GM18511 (cell line): ENCODE data around the gene AATK.

ENCODE experiments used
- ATAC-seq: cut with Tn5 transposase; IDR thresholded peaks from one replicate; pipeline ENCODE4 v1.9.1; 2021; ENCODE audit warnings: mild to moderate bottlenecking, moderate library complexity; ENCODE audit not compliant: unreplicated experiment

AATK gene

GRCh38 chr17:81097134-81097942 lies 68.7 kb downstream of the AATK start:
- no peak for ATAC-seq

- ATAC-seq = no peak
These were observed 69.3 kb downstream of the AATK start for GRCh38 chr17:81096741-81097133.

GRCh38 chr17:81095383-81095762 lies 70.6 kb downstream of the AATK start:
- no peak for ATAC-seq

GRCh38 chr17:81094509-81095382 lies 71.3 kb downstream of the AATK start:
- no peak for ATAC-seq

GRCh38 chr17:81093619-81094508 lies 72.2 kb downstream of the AATK start:
- no peak for ATAC-seq

DNA sequence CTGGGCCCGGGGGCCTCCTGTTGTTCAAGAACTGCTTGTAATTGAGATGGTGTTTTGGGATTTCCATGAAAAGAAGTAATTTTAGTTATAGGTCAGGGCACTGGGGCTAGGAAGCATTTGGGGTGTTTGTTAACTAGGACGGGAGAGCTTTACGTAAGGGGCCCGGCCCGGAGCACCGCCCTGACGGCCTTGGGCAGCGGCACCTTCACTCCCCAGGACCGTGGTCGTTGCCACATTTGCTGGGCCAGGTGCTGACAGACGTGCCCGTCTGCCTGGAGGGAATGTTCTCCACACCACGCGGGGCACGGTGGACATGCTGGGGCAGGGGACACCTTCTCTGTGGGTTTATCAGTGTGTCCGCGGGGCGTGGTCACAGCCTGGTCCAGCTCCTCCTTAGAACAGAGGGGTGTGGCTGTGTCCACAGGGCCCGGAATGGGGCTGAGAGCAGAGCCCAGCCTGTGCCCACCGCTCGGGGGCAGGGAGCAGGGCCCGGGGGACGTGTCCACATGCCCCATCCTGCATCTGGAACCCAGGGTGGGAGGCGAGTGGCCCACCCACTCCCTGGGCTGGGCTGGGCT lies 73.4 kb downstream of the AATK start:
- ATAC-seq = no peak

GRCh38 chr17:81091774-81092517 lies 74.1 kb downstream of the AATK start:
- ATAC-seq = no peak

DNA sequence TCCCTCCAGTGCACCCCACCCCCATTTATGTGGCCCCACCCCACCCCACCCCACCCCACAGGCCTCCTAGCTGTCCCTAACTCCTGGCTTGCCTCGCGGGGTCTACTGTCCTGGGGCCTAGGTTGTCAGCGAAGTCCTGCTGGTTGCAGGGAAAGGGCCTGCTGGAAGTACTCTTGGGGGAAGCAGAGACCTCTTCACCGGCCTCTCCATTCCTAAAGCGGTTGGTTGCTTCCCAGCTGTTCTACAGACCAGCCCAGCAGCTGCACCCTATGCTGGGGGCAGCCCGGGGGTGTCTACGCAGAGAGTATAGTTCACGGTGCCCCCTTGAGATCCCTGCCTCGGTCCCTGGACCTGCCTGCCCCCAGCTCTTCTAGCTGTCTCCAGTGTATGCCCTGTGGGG lies 74.9 kb downstream of the AATK start:
- no peak for ATAC-seq

DNA sequence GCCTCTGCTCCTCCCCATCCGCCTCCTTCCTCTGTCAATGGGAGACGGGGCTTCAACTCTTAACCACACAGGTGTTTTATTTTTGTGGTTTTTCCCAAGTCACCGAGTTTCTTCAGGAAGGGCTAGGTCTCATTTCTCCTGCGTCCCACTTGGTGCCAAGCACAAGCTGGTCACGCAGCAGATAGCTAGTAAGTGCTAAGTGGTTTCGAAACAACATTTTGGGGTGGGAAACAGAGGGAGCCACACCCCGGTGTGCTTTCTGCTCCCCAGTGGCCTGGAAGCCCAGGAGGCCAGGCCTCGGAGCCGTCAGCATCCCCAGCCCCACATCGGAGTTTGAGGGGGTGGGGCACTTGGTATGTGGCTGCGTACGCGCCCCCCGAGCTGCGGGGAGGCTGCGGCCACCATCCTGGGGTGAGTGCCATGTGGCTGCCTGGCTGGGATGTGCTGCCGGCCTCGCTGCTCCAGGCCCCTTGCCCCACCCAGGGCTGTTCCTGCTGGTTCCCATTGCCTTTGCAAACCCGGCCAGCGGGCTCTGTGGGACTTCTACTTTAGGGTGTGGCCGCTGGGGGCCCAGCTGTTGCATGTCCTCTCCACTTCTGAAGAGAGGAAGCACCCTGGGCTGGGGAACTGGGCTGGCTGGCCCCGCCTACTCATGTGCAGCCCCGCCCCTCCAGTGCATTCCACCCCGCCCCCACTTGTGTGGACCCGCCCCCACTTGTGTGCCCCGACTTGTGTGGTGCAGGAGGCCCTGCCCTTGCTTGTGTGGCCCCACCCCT lies 75.5 kb downstream of the AATK start:
- no peak for ATAC-seq

DNA sequence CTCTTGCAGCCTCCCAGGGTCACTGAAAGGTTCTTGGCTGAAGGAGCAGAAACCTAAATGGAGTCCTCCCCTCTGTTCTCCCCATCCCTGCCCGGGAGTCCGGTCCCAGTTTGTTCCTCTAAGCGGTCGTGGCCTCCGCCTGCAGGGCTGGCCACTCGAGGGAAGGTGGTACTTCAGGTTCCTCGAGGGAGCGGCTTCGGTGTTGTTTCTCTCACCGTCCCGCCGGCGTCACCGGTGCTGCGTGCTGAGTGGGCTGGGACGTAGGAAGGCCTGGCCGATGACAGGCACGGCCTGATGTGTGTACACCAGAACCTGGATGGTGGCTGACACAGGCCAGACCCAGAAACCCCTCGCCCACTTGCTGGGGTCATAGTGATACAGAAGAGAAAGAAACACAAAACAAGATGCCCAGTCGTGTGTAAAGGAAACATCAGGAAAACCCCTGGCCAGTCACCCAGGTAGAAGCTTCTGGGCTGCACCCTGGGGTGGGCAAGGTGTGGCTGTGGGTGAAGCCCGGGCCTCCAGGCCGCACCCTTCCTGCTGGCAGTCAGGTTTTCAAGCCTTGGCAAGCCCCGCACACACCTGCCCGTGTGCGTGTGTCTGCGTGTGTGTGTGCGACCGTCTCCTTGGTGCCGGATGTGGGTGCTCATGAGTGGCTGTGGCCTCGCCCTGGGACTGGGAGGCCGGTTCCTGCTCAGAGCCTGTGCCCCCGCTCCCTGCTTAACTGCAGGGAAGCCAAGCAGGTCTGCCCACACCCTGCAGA lies 79.1 kb downstream of the AATK start:
- ATAC-seq = no peak

- ATAC-seq = no peak
These were observed 80.6 kb downstream of the AATK start for GRCh38 chr17:81085420-81085911.

DNA sequence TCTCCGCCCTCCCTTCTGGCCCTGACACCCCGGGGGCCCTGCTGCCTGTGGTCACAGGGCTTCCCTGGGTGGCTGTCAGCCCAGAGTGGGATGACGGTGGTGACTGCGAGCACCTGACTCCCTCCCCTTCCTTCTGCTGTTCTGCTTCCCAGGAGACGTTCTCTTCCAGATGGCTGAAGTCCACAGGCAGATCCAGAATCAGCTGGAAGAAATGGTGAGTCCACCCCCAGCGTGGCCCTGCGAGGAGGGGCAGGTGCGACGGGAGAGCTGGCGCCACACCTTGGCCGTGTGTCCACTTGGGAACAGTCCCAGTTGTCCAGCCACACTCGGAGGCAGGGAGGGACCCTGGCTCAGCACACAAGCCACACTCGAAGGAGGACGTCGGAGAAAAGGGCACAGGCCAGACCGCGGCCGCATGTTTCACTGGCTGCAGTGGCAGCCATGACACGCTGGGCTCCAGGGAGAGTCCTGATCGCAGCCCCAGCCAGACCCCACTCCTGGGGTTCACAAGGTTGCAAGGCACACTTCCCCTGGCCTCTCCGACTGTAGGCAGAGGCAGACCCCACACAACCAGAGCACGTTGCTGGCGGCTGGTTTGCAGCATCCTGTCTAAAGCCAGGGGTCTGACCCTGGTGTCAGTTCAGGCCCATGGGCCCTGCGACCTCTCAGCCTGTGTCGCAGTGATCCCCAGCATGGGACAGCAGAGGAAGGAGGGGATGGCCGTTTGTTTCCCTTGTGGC lies 81.2 kb downstream of the AATK start:
- ATAC-seq = no peak

GRCh38 chr17:81083125-81083765 lies 82.8 kb downstream of the AATK start:
- no peak for ATAC-seq

DNA sequence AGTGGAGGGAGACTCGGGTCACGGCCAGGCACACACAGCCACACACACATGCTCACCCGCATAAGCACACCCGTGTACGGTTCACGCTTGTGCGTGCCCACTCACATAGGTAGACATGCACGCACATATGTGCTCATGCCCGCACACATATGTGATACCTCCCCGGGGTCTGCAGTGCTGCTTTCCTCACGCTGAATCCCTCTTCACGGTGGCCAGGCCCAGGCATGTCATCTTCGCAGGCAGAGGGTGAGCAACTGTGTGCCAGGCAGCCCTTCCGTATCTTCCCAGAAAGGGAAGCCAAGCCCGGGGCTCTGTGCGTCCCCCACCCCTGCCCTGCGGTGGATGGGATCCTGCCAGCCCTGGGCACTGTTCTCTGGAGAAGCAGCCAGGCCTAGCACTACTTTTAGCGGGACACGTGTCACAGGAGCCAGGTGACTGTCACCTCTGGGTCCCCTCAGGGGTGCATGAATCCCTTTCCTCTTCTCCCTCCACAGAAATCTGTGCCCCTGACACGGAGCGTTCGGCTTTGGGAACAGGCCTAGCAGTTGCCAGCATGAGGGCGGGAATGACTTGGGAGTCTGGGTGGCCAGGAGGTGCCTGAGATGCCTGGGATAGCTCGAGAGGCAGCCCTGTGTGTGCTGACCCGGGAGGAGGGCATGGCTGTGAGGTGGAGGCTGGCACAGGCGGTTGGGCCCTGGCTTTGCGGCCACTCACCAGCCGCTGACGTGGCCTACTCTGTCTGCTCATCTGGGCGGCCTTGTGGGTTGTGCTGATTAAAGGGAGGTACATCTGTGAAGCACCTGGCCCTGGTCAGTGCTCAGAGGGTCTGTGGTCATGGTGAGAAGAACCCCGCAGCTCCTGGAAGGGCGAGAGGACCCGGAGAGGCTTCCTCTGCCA lies 83.6 kb downstream of the AATK start:
- ATAC-seq = no peak

DNA sequence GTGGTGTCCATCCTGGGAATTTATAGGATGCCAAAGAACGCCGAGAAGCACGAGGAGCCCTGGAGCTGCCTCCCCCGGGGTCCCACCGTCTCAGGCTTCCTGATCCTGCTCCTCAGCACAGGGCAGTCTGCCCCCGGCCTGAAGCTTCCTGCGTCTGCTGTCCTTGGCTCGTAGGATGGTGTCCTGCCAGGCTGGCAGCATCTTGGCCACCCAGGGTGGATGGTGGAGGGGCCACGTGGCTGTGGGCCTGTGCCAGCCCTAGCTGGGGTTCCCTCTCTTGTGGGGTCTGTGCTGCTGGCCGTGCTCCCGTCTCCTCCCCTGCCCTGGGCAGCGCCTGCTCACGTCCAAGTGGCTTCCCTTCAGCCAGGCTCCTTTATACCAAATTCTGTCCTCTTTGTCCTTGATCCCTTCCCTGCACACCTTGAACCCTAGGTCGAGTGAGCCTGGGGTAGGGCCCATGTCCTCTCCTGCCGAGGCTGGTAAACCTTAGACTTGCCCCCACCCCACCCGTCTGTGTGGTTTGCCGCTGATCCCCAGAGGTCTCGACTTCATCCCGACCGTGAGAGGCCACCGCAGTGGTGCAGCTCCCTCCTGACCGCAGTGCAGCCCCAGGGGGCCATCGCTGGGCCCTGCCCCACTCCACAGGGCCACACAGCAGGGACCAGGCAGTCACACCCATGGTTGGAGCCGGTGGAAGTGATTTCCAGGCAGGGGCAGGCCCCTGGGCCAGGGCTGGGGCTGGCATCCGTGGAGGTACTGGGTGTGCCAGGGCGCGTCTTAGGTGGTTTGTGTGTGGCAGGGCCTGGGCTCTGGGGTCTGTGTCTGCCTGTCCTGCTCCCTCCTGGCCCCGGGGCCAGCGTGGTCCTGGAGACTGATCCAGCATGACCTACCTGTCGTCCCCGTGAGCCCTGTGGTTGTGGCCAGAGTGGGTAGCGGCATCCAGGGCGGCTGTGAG lies 84.5 kb downstream of the AATK start:
- ATAC-seq = no peak
